ENCODE results near the gene JARID2.

Gene JARID2

GRCh38 chr6:15358579-15359327 is 112.9 kb downstream of the JARID2 start:
- no peak for DNase-seq (ENCODE audit: low read depth)

- DNase-seq (ENCODE audit: low read depth) = no peak
Measured at GRCh38 chr6:15359335-15359862, 113.5 kb downstream of the JARID2 start.

- DNase-seq (ENCODE audit: low read depth) = no peak
Measured at GRCh38 chr6:15360300-15360699, 114.4 kb downstream of the JARID2 start.

GRCh38 chr6:15361197-15361596 is 115.3 kb downstream of the JARID2 start:
- DNase-seq (ENCODE audit: low read depth) = no peak

- DNase-seq (ENCODE audit: low read depth) = no peak
Measured at GRCh38 chr6:15362274-15363160, 116.6 kb downstream of the JARID2 start.

- no peak for DNase-seq (ENCODE audit: low read depth)
Measured at GRCh38 chr6:15363164-15363522, 117.3 kb downstream of the JARID2 start.

GRCh38 chr6:15363523-15364400 is 117.9 kb downstream of the JARID2 start:
- no peak for DNase-seq (ENCODE audit: low read depth)

- DNase-seq (ENCODE audit: low read depth) = no peak
Measured at GRCh38 chr6:15364401-15365037, 118.7 kb downstream of the JARID2 start.

- DNase-seq (ENCODE audit: low read depth) = peak; percentile 37
Measured at GRCh38 chr6:15365273-15365687, 119.4 kb downstream of the JARID2 start.

- DNase-seq (ENCODE audit: low read depth) = no peak
Measured at GRCh38 chr6:15366003-15366535, 120.2 kb downstream of the JARID2 start.

GRCh38 chr6:15366879-15367278 is 121.0 kb downstream of the JARID2 start:
- no peak for DNase-seq (ENCODE audit: low read depth)

- DNase-seq (ENCODE audit: low read depth) = no peak
Measured at GRCh38 chr6:15368186-15368585, 122.3 kb downstream of the JARID2 start.

GRCh38 chr6:15368873-15369272 is 123.0 kb downstream of the JARID2 start:
- no peak for DNase-seq (ENCODE audit: low read depth)

GRCh38 chr6:15369838-15370237 is 124.0 kb downstream of the JARID2 start:
- no peak for DNase-seq (ENCODE audit: low read depth)

GRCh38 chr6:15370733-15371671 is 125.1 kb downstream of the JARID2 start:
- DNase-seq (ENCODE audit: low read depth) = no peak

GRCh38 chr6:15372932-15373331 is 127.1 kb downstream of the JARID2 start:
- DNase-seq (ENCODE audit: low read depth) = no peak

- DNase-seq (ENCODE audit: low read depth) = no peak
Measured at GRCh38 chr6:15374119-15374518, 128.2 kb downstream of the JARID2 start.

- no peak for DNase-seq (ENCODE audit: low read depth)
Measured at GRCh38 chr6:15375018-15375417, 129.1 kb downstream of the JARID2 start.

- no peak for DNase-seq (ENCODE audit: low read depth)
Measured at GRCh38 chr6:15375638-15376290, 129.9 kb downstream of the JARID2 start.
